Mesenteric fat pad (tissue), 1 donor: ENCODE data around the gene UST. TPM values are rescaled to one million over a fixed set of nuclear protein-coding genes. Genes with fewer than 3 reads are reported as not detected.
"Not testable (repeated sequence)": the region's sequence is repeated elsewhere in the genome, so short reads cannot be mapped to it uniquely, and the experiment has no call there.

Experiments
- DNase-seq: peaks from one replicate; pipeline ENCODE4 v3.0.0-alpha.2; 2020; ENCODE audit warnings: low spot score
- total RNA-seq: library from RNA; stranded (reverse); fragmentation: NEBNext Ultra II Directional; extraction: Animal tissue kit (Norgen Biotek cat#: 25700); gene quantifications from one replicate; pipeline ENCODE4 v1.2.1, GENCODE V29; 2021
- donor health status: DM: yes; HTN: yes; CAD: no.

The UST gene
- total RNA-seq, 1 donor from 2014 or later, result 5.2 TPM

GRCh38 chr6:148864941-148865340 is 118.1 kb downstream of the UST start:
- no peak for DNase-seq

- no peak for DNase-seq
These were observed 119.9 kb downstream of the UST start for GRCh38 chr6:148866657-148867268.

GRCh38 chr6:148867862-148868261 is 121.0 kb downstream of the UST start:
- DNase-seq, result no peak

- DNase-seq, result no peak
These were observed 121.5 kb downstream of the UST start for GRCh38 chr6:148868314-148868713.

- DNase-seq, result no peak
These were observed 122.1 kb downstream of the UST start for GRCh38 chr6:148868901-148869300.

- DNase-seq, result no peak
These were observed 122.8 kb downstream of the UST start for GRCh38 chr6:148869585-148869984.

- DNase-seq, result no peak
These were observed 126.3 kb downstream of the UST start for GRCh38 chr6:148873154-148873553.

GRCh38 chr6:148873868-148874267 is 127.0 kb downstream of the UST start:
- DNase-seq, result no peak

- DNase-seq, result no peak
These were observed 128.0 kb downstream of the UST start for GRCh38 chr6:148874698-148875293.

GRCh38 chr6:148878683-148879082 is 131.9 kb downstream of the UST start:
- DNase-seq, result no peak

GRCh38 chr6:148880742-148881141 is 133.9 kb downstream of the UST start:
- DNase-seq, result not testable (repeated sequence)

GRCh38 chr6:148881593-148882311 is 134.9 kb downstream of the UST start:
- no peak for DNase-seq

GRCh38 chr6:148883270-148883669 is 136.4 kb downstream of the UST start:
- no peak for DNase-seq

GRCh38 chr6:148884461-148884860 is 137.6 kb downstream of the UST start:
- DNase-seq, result no peak

GRCh38 chr6:148885136-148885865 is 138.5 kb downstream of the UST start:
- no peak for DNase-seq

GRCh38 chr6:148885925-148886845 is 139.4 kb downstream of the UST start:
- DNase-seq, result no peak

- DNase-seq, result no peak
These were observed 140.4 kb downstream of the UST start for GRCh38 chr6:148887181-148887580.

- no peak for DNase-seq
These were observed 142.0 kb downstream of the UST start for GRCh38 chr6:148888856-148889255.

- no peak for DNase-seq
These were observed 143.3 kb downstream of the UST start for GRCh38 chr6:148890096-148890495.

GRCh38 chr6:148890652-148891404 is 144.0 kb downstream of the UST start:
- no peak for DNase-seq
